HG02973 (cell line): ENCODE measurements around the gene KCNIP4.
A peak's percentile ranks its signal among the peaks of the same experiment; 100 is the strongest.

ENCODE experiments used
- ATAC-seq: cut with Tn5 transposase; IDR thresholded peaks from one replicate; pipeline ENCODE4 v1.9.1; 2021; ENCODE audit warnings: moderate library complexity; ENCODE audit not compliant: unreplicated experiment

The KCNIP4 gene

DNA sequence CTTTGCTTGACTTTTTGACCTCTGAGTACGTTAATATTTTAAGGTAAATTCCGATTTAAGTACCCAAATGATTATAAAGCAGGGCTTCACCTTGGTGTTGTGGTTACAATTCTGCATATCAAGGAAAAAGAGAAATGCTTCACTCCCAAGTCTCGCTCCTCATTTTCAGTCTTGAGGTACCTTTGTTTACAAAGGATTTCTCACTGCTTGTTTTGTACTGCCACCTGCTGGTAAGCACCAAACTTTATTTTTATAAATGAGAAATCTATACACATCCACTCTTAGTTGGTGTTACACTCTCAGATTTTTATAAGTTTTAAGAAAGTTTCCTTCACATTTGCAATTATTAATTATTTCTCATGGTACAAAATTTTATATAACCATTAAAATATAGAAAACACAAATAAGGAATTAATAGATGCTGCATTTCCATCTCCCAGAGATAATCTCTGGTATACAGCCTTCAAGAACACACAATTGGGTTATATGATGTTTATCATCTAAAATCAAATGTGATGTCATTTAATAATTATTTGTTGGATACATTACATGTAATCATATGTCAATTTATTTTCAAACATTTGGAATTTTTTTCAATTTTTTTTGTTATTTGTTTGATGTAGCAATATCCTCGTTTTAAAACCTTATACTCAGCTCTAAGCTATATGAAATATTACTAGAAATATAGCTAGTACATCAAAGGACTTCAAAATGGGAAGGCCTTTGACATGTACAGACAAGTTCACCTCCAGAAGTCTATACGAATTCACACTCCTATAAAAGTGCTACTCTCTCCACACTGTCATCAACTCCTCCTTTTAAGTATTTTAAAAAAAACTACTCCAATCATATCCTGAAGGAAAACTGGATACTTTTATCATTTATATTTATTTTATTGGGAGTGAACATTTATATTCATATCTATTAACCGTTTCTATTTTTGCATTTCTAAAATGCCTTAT is 179.9 kb downstream of the KCNIP4 start:
- ATAC-seq = no peak

DNA sequence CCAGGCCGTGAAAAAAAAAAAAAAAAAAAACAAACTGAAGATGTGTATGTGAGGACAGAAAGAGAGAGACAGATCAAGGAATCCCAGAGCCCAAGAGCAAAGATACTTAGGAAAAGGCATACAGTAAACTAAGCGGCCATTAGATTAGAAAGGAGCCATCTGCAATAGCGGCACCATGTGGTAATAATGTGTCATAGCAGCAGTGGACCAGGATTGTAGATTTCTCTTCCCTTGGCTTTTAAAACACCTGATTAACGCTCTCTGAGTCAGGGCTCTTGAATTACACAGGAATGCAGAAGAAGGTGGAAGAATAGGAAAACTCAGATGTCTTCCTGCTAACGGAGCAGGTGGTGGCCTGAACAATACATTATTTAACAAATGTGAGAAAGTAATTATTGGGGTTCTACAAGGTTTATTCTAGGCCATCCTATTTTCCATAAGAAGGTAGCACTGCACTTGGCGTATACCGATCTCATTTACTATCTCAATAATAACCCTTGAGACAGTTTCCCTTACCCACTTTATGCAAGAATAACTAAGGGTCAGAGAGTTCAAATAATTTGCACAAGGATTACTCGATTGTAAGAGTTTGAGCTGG is 182.7 kb downstream of the KCNIP4 start:
- ATAC-seq = peak; percentile 71

DNA sequence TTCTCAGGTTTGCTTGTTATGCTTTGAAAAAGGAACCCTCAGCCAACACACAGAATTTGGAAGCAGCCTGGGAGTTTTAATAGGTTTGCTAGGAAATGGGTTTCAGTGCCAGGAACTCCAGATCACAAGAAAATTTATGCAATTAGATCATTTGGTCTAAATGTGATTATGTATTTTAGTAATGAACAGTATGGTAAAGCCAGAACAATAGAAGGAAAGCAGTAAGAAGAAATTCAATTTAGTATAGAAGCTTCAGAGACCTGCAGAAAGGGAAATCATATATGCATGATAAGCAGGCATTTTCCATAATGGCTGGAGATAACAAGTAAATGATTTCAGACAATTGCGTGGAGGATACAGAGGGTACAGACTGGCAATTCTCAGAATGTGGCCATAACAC is 184.7 kb downstream of the KCNIP4 start:
- ATAC-seq = no peak

DNA sequence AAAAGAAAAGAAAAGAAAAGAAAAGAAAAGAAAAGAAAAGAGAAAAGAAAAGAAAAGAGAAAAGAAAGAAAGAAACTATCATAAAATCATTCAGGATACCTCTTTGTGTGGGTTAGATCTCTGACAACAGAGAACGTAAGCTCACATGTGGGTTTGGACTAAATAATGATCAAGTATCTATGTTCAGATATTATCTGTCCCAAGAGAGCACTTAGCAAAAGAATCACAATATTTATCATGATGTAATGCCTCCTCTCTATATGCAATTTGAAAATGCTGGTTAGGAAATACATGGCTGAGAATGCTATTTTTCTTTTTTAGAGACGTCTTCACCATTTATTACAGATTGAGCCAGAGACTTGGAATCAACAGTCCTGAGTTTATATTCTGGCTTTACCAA is 191.3 kb downstream of the KCNIP4 start:
- no peak for ATAC-seq

DNA sequence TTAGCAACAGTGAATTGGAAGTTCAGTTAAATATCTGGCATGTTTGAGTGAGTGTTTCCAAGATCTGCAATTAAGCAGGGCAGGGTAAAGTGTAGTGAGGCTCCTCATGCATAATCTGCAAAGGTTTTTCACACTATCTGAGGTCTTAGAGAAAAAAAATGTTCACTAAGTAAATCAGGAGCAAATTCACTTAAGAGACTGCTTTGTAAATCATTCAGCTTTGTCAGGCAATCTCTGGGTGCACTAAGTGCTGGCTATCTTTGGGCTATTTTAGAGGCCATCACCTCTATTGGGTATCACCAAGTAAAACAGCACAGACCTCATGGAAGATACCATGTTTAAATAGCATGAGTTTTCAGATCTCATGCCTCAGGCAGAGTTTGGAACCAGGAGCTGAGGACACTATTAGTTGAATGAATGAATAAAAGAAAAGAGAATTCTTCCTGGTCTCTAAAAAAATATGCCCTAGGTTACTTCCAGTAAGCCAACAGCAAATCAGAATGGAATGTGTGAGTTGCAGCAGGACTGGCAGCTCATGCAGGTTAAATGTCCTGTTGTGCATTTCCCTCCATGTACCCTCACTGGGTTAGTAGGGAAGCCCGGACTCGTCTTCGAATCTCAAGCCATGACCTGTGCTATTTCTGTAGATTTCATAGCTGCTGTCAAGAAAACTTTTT is 195.3 kb downstream of the KCNIP4 start:
- no peak for ATAC-seq

DNA sequence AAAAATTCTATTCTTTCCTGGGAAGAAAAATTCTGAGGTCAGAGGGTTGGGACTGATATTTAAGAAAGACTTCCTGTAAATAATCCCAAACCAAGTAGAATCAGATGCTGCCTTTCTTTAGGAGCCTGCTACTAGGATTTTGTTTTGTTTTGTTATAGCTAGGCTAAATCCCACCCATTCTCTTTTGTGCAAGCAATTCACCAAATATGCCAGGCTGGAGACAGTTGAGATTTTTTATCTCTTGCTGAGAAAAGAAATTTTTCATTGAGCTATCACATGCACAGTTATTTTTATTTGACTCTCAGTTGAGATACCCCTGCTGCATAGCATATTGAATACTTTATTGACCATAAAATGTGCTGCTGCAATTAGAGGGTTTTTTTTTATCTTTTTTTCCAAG is 196.0 kb downstream of the KCNIP4 start:
- no peak for ATAC-seq

DNA sequence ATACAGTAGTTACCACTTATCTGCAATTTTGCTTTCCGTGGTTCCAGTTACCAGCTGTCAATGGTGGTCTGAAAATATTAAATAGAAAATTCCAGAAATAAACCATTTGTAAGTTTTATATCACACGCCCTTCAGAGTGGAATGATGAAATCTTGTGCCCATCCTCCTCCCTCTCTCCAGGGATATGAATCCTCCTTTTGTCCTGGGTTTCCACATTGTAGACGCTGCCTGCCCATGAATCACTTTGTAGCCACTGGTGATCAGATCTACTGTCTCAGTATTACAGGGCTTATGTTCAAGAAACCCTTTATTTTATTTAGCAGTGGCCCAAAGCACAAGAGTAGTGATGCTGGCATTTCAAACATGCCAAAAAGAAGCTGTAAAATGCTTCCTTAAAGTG is 198.6 kb downstream of the KCNIP4 start:
- no peak for ATAC-seq

DNA sequence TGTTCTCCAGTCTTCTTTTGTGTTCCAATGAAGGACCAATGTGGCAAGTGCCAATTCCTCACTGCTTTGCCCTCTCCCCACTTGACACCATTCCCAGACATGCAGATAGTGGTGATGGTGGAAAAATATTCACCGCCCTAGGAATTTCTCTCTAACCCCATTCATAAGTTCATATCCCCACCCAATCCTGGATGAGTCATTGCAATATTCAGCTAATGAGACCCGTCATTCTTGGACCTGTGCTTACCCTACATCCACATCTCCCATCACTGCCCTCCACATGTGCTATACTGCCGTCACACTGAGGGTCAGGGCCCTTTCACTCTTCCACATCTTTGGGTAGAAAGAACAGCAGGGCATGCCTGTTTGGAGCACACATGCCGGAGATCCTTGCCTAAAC is 199.2 kb downstream of the KCNIP4 start:
- no peak for ATAC-seq

DNA sequence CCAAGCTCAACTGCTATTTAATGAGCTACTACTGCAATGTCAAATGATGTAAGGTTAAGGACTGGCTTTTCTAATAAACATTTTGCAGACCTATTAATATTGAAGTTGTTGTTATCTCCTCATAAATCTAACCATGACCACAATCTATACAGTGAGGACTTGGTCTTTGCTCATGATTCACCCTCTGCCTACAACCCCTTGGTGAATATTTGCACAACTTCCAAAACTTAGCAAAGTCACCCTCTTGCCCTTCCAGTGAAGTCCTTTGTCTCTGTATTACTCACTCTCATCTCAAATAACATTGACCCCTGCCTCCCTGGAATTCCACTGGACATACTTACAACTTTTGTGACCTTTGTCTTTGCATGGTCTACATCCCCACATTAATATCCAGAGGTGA is 204.5 kb downstream of the KCNIP4 start:
- ATAC-seq = no peak

DNA sequence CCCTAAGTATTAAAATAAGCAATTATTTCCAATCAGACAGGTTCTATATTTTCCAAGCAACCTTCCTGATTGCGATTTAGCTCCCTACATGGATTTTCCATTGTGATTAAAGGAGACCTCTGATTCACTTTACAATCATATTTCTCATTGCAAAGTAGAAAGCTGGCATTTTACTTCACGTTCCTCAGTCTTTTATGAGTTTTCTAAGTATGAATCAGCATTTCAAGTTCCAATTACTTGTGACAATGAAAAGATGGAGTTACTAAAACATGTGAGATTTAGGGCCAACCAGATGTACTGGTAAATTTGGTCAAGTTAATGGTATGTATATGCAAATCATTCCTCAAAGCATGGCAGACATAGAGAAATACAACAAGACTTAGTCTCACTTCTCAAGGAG is 206.2 kb downstream of the KCNIP4 start:
- ATAC-seq = no peak

DNA sequence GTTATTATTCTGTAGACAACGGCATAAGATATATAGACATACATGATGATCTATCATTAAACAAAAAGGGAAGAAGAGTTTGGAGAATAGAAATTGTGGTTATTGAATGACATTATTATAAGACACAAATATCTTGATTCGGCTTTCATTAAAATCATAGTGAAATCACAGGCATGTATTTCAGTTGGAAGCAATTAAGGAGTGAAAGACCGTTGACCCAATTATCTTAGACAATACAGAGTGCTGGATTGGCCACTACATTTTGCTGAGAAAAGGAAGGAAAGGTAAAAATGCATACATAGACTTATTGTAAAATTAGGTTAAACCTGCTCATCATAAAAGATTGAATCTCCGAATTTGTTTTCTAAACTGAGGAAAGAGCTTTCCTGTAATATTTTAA is 209.8 kb downstream of the KCNIP4 start:
- ATAC-seq = no peak

DNA sequence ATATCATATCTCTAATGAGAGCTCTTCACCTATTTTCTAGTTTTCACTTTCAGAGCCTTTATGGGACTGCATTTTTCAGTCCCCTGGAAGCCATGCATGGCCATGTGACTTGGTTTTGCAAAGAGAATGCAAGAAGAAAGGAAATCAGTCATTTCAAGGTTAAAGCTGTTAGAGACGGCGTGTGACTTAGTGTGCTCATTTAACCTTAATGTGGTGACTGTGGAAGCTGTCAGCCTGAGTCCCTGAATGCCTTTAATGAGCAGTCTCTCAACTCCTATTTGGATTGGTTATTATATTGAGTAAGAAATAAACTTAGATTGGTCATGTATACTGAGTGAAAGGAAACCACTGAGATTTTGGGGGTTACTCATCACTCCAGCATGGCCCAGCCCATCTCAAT is 212.7 kb downstream of the KCNIP4 start:
- no peak for ATAC-seq

DNA sequence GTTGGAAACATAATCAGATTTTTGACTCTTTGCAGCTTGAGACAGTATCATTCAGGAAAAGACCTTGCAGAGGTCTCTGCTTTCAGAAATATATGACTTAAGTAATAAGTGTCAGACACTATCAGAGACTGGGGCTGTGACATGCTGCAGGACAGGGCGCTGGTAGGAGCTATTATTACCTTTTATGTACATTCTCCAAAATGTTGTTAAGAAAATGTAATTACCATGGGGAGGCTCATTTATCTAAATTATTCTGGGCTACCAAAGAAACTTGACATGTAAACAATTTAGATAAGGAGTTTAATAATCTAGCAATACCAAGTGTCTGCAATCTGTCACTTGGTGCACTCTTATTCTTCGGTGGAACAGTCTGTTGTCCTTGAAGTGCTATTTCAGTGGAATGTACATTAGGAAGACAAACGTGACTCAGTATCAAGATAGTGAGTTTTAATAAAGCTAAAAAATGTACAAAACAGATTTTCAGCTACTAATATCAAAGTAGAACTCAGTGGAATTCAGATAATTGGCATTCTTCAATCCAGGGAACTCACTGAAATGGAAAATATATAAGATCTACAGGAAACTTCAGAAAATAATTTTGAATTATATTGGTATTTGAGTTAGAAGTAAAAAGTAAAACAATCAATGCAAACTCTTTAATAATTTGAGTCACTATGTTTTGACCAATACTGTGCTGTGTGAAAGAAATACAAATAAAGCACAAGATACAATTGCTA is 214.5 kb downstream of the KCNIP4 start:
- ATAC-seq = no peak

DNA sequence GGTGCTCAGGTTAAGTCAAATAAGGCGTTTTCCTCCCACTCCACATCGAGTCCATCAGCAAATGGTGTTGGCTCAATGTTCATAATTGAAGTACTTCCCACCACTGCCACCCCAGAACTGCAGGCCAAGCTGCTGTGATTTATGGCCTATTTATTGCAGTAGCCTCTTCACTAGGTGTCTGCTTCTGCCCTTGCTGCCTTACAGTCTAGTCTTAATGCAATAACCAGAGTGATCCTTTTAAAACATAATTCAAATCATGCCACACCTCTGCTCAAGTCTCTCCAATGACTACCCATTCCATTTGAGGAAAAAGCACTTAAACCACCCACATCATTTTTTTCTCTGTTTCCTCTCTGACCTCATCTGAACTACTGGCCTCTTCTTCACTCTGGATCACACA is 220.3 kb downstream of the KCNIP4 start:
- ATAC-seq = no peak

DNA sequence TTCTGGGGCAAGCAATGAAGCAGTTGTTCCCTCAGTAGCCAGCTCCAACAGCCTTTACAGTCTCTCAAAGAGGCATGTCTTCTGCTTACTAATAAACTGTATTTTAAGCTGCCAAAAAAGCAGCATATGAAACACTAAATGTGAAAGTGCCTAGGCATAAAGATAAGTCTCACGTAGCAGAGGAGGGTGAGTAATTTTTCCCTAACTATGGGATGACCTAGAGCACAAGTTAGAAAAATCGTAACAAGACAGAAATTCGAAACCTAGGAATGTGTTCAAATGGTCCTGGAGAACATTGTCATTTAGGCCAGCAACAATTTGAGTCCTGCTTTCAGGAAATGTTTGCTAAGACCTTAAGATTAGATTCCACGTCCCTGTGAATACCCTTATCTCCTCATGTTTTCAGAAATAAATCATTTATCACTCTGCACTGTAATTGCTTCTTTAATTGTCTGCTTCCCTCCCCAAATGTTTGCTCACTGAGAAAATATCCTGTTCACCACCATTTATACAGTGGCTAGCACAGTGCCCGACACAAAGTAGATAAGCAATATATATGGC is 222.2 kb downstream of the KCNIP4 start:
- ATAC-seq = no peak

DNA sequence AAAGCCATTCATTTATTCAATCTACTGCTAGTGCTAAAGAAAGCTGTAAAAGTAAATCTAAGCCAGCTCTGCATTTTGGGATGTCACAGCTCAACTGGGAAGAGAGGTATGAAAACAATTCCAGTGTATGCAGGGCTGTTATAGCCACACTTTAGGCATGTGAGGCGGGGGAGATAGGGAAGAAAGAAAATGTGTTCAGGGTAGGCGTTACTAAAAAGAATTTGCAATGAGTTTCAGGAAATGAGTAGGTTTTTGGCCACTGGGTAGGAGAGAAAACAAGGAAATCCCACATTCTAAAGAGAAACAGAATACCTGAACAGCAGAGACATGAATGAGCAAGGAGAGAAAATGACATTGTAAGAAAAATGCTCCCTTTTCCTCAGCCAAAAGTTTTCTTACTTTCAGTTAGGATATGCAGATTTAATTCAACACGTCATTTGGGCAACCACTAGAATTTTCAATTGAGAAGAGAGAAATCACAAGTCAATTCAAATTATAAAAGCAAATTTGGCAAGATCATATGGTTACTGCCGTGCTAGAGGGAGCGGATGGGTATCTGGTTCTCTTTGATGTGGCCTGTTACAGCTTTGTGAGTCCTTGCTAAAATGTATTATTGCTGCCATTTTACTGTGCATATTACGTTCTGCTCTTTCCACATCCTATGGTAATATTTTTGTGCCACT is 226.3 kb downstream of the KCNIP4 start:
- ATAC-seq = no peak

DNA sequence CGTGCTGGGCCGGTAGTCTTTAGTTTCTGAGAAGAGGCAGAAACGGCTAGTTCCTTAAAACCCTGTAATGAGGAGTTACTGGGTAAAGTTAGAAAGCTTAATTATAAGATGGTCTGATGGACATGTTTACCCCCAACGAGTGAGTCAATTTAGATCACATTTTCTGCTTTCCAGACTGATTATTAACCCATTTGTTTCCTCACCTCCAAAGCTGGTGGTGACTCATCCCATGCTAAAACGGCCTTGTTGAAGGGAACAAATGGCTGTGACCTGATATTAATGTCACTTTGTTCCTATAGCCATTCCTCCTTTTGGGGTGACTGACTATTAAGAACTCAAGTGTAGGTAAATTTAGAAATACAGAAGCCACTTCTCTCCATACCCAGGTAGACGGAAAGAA is 232.0 kb downstream of the KCNIP4 start:
- no peak for ATAC-seq

DNA sequence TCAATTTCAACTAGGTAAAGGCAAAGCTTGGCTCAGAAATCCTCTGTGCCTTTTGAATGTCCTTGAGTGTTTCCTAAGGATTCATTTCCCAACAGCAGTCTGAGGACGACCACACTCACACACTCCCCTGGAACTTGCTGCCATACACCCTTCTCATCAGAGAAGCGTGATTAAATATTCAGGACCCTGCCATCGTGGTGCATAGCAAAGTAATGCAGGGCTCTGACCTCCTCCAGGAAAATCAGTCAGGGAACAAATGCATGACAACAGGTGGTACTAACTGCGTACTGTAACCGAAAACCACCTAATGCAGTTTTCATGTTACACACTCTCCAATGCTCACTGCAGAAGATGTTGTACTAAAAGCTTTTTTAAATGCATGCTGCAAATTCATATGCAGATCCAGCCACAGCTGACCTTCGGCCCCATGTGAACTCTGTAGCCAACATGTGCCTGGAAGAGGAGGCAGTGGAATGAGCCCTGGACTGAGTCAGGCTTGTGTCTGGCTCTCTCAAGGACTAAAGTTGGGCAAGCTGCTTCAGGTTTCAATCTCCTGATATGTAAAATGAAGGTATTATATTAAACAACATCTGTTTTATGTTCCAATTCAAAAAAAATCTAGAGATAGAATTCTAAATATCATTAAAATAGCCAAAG is 238.3 kb downstream of the KCNIP4 start:
- no peak for ATAC-seq

DNA sequence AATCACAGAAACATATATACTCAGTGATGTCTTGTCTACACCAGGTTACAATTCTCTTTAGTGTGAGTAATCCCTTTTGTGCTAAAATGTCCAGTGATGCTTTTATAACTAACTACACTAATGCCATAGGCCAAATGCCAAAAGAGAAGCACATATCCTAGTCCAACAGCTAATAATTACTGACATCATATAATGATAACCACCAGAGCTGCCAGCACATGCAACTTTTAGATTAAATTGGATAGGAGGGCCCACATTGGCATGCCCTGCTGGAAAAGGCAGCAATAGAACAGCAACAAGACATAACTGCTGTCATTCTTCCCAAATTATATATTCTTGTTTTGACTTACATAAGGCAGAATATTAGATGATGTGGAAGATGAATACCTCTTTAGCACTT is 238.8 kb downstream of the KCNIP4 start:
- ATAC-seq = no peak

DNA sequence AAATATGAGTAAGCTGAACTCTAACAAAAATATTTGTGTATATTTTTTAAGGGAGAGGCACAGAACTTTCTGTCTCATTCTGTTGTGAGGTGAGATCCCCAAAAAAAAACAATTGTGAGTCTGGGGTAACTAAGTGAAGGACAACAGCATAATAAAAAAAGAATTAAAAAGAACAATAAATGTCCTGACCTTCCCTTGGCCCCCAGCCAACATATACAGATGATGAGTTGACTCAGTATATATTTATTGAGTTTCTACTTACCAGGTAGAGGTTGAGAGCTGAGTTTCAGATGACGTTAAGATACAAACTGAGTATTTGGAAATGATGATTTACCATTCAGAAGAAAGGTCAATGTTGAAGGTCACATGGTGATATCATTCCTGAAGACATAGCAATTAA is 239.5 kb downstream of the KCNIP4 start:
- ATAC-seq = no peak
